ENCODE data around the gene RAPGEF2.
"Not testable (repeated sequence)": the region's sequence is repeated elsewhere in the genome, so short reads cannot be mapped to it uniquely, and the experiment has no call there.

Gene RAPGEF2

GRCh38 chr4:159137176-159137575 lies 34.3 kb downstream of the RAPGEF2 start:
- no peak for DNase-seq

DNA sequence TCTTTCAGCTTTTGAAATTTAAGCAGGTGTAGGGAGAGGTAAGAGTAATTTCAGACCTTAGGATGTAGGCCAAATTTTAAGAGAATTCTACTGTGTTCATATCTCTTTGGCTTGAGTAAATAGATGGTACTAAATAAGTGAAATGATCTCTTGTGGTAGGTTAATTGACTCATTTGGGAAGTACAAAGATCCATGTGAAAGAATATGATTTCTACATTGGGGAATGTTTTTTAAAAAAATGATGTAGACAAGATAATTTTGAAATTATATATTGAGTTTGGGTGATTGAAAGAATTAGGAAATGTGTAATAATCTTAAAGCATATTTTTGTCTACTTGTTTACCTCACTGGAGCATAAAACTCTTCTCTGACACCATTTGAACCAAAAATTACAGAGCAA lies 35.6 kb downstream of the RAPGEF2 start:
- DNase-seq = no peak

DNA sequence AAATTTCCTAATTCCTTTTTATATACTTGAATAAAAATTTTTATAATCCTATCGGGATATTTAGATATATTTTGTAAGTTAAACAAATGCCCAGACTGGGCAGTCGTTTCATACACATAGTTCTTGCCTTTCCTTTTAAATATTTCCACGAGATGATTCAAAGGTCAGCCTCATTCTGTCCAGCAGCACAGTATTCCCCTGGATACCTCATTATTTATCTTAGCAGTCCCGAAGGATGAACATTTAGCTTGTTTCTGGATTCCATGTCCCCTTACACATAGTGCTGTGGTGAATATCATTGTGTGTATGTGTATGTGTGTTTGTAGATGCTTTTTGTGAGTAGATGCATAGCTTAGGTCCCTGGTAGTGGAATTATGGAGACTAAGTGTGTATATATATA lies 38.3 kb downstream of the RAPGEF2 start:
- no peak for DNase-seq

DNA sequence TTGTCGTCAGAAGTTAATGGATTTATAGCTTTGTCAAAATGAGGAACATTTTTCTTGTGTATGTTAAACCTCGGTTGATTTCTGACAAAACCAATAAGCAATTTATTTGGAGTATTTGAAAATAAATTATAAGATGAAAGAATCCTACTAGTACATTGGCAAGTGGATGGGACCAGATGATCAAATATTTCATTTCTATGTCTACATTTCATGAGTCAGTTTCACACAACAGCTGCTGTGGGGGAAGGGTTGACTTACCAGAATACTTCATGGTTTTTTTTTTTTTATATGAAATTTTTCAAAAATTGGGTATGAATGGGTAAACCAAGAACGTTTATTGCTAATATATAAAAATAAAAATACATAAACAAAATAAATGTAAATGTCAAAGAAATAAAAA lies 39.4 kb downstream of the RAPGEF2 start:
- DNase-seq = no peak

DNA sequence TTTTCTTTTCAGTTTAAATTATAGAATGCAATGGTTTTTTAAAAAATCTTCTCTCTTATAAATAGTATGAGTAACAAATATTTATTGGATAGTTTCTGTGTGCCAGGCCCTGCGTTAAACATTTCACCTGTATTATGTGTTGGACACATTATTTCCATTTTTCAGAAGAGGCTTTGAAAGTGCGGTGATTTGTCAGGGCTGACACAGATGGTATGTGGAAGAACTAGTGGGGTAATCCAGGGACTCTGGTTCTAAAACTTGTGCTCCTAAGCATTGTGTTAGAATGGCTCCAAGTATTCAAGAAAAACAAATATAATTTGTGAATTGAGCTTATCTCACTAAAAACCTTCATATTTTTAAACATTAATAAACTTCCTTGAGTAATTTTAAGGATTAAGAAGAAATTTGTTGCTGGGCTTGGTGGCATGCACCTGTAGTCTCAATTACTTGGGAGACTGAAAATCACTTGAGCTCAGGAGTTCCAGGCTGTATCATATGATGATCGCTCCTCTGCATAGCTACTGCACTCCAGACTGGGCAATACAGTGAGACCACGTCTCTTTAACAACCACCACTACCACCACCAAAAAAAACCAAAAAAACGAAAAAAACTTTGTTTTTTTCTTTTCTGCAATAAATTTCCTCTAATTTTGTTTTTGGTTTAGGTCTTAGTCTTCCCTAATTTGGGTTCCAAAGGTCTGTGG lies 40.0 kb downstream of the RAPGEF2 start:
- DNase-seq = no peak

GRCh38 chr4:159143687-159144086 lies 40.8 kb downstream of the RAPGEF2 start:
- DNase-seq = no peak

DNA sequence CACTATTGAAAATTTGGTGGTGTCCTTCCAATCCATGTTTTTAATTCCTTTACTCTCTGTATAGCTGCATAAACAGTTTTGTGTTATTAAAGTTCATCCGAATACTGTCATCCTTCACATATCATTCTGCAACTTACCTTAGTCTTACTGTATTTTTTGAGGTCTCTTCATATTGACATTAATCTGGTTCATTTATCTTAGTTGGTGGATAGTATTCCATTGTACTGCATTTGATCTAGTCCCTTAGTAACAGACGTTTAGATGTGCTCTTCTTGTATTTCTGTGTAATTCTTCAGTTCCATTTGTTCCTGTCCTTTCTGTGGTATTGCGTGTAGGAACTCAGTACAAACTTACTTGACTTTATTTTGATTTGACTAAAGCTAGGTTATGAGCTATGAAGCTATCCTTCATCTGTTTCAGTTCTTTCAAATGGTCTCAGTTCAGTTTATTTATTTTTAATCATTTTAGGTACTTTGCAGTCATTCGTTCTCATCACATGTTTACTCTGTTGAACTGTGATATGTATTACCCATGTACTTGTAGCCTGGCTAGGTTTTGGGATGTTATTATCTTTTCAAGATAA lies 41.3 kb downstream of the RAPGEF2 start:
- DNase-seq = no peak

GRCh38 chr4:159145318-159145991 lies 42.6 kb downstream of the RAPGEF2 start:
- no peak for DNase-seq

DNA sequence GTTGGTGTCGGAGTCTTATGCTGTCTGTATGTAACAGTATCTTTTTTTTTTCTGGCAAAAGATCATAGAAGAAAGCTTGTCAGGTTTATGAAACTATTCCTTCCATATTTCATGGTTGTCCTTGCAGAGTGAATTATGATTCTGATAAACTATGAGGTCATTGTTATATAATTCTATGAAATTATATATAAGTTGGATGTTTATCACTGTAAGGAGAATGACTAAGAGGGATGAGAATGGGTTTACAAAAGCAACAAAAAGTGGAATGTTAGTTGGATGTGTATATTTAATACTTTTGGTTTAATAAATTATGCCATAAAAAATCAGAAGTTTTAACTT lies 43.1 kb downstream of the RAPGEF2 start:
- no peak for DNase-seq

DNA sequence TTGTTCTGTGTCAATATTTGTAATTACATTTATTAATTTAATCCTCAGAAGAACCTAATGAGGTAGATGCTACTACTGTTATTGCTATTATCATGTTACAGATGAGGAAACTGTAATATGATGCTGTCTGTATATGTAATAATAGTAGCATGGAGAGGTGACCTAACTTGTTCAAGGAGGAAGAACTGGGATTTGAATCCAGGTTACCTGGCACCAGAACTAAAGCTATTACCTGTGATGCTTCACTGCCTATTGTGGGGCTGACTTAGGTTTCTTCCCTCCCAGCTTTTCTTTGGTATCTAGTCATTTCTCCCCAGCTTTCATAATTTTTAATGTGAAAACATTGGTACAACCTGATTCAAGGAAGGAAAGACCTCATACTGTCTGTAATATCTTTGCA lies 43.6 kb downstream of the RAPGEF2 start:
- DNase-seq = no peak

GRCh38 chr4:159148441-159148840 lies 45.6 kb downstream of the RAPGEF2 start:
- no peak for DNase-seq

DNA sequence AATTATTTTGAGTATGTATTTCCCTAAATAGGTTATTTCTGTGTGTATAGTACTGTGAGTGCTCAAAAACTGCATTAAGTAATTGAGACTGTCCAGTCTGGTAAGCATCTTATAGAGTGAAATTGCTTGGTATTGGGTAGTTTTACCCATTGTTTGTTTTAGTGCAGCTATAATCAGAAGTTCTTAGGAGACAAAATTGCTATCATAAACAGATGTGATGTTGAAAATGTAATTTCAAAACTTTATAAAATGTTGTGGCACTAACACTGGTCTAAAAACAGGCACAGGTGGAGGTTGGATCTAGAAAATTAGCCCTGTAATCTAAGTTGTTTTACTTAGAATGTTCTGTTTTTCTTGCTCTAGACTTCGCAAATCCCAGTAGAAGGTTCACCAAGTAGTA lies 46.8 kb downstream of the RAPGEF2 start:
- no peak for DNase-seq

GRCh38 chr4:159150396-159150795 lies 47.5 kb downstream of the RAPGEF2 start:
- no peak for DNase-seq

- no peak for DNase-seq
Observed at GRCh38 chr4:159150821-159151390, 48.0 kb downstream of the RAPGEF2 start.

DNA sequence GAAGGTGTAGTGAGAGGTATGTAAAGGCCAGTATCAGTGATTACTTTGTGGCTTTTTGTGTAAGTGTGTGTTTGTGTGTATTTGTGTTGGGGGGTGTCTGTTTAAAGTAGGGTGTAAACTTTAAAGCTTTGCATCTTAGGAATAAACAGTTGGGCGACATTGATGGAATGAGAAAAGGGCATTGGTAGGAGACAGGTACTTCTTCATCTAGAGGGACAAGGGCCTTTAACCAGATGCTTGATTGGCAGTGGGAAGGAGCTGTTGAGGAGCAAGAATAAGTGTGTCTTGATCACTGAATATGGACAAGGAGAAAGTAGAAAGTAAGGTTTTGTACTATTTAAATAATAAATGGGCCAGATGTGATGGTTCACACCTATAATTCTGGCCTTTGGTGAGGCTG lies 48.8 kb downstream of the RAPGEF2 start:
- DNase-seq = no peak

DNA sequence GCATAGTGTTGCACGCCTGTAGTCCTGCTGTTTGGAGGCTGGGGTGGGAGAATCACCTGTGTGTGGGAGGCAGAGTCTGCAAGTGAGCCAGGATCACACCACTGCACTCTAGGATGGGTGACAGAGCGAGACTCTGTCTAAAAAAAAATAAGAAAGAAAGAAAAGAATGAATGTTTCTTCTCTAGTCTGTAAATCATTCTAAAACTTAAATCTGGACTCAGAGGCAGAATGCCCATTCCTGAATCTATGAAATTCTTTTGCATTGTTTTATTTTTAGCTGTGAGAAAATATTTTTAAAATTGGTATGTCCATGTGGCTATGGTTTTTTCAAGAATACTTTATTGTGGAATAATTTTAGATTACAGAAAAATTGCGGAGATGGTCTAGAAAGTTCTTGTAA lies 49.3 kb downstream of the RAPGEF2 start:
- DNase-seq = no peak

- no peak for DNase-seq
Observed at GRCh38 chr4:159153669-159154068, 50.8 kb downstream of the RAPGEF2 start.

- DNase-seq = no peak
Observed at GRCh38 chr4:159155119-159155518, 52.2 kb downstream of the RAPGEF2 start.

DNA sequence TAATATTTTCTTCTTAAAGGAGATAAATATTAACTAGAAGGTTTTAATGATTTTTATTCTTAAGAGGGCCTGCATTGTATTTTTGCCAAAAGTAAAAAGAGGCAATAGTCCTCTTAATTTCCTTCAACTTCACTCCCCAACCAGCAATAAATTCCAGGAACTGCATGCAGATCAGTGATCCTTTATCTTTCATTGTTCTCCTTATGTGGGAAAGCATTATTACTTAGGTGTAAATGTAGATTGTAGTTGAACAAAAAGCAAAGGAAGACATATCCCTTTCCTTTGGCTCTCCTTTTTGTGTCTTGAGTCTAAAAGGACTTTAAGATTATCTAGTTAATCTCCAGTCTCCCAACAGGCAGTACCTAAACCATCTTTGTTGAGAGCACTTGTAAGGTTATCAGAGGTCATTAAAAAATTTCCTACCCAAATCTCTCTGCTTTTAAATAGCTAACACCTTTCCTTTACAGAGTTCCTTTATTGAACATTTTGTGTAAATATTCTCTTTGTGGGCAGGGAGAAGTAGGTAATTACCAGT lies 55.3 kb downstream of the RAPGEF2 start:
- DNase-seq = no peak

- DNase-seq = no peak
Observed at GRCh38 chr4:159158985-159159384, 56.1 kb downstream of the RAPGEF2 start.

GRCh38 chr4:159159611-159160010 lies 56.7 kb downstream of the RAPGEF2 start:
- no peak for DNase-seq

- DNase-seq = no peak
Observed at GRCh38 chr4:159160242-159160641, 57.4 kb downstream of the RAPGEF2 start.

GRCh38 chr4:159161436-159161835 lies 58.6 kb downstream of the RAPGEF2 start:
- DNase-seq = not testable (repeated sequence)

DNA sequence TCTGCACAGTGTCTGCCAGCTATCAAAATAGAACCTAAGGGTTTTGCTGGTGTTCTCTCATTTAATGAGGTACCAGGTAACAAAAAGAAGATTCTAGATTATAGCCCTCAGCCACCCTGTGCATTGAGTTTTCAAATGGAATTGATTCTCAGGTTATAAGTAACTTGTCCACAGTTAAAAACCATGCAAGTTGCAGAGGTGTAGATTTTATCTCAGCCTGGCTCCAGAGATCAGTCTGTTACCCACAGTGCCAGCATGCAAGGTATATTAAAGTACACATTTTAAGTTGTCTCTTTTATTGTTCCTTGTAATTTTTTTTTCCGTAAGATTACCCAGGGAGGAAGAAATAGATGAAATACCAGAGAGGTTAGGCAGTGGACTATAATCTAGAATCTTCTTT lies 59.7 kb downstream of the RAPGEF2 start:
- no peak for DNase-seq
